Lung (tissue), 12 donors: Measurements from ENCODE around the gene AUNIP. TPM values are rescaled to one million over a fixed set of nuclear protein-coding genes. Genes with fewer than 3 reads are reported as not detected.
A peak's percentile ranks its signal among the peaks of the same experiment; 100 is the strongest.

Experiments used
- ATAC-seq: fragments of 200-7000 bp; cut with Tn5 transposase; one replicate; pipeline ENCODE4 v1.9.1; 2020; ENCODE audit warnings: moderate number of reproducible peaks; ENCODE audit not compliant: insufficient read depth, low FRiP score
- DNase-seq, 3 donors: peaks; one replicate each; pipeline ENCODE4 v3.0.0-alpha.2; 2013 to 2017
- H3K27ac ChIP-seq, 2 donors: one replicate each; pipeline ENCODE4 v1.5.1; 2013; ENCODE audit warnings: mild to moderate bottlenecking in 2 of 2, moderate library complexity in 2 of 2, control low read depth in 1 of 2, inconsistent platforms in 1 of 2, low read depth in 1 of 2, low read length in 1 of 2
- H3K27me3 ChIP-seq, 3 donors: one replicate each; pipeline ENCODE4 v1.5.1; 2013; ENCODE audit warnings: low read length in 2 of 3; ENCODE audit not compliant: control insufficient read depth in 3 of 3, insufficient read depth in 3 of 3
- H3K36me3 ChIP-seq, 4 donors: one replicate each; pipeline ENCODE4 v1.5.1; 2013; ENCODE audit warnings: low read length in 4 of 4, mild to moderate bottlenecking in 1 of 4, moderate library complexity in 1 of 4; ENCODE audit not compliant: control insufficient read depth in 4 of 4, insufficient read depth in 4 of 4
- H3K4me1 ChIP-seq, 5 donors: one replicate each; pipeline ENCODE4 v1.5.1; 2013; ENCODE audit warnings: low read length in 5 of 5, mild to moderate bottlenecking in 2 of 5, moderate library complexity in 1 of 5; ENCODE audit not compliant: control insufficient read depth in 5 of 5, insufficient read depth in 5 of 5
- H3K4me3 ChIP-seq: one replicate; pipeline ENCODE4 v1.5.1; 2013; ENCODE audit warnings: mild to moderate bottlenecking, control low read depth, moderate library complexity
- H3K9ac ChIP-seq, 2 donors: one replicate each; pipeline ENCODE4 v1.5.1; 2013; ENCODE audit warnings: low read length in 2 of 2, control low read depth in 1 of 2; ENCODE audit not compliant: insufficient read depth in 1 of 2
- H3K9me3 ChIP-seq, 4 donors: one replicate each; pipeline ENCODE4 v1.5.1; 2013; ENCODE audit warnings: low read length in 3 of 4, mild to moderate bottlenecking in 1 of 4, moderate library complexity in 1 of 4; ENCODE audit not compliant: control insufficient read depth in 4 of 4, insufficient read depth in 3 of 4
- CTCF ChIP-seq: IDR thresholded peaks from 2 replicates; pipeline ENCODE4 v1.5.1; 2012; ENCODE audit warnings: mild to moderate bottlenecking; ENCODE audit errors: control extremely low read depth, extremely low read depth
- WGBS, 2 donors: extraction: QIAGEN DNeasy Blood & Tissue Kit; methylation state at CpG; one replicate each; pipeline ENCODE4 v1.1.7; 2013; 5-methylcytosine and 5-hydroxymethylcytosine counted together
- polyA plus RNA-seq, 2 donors: library from polyadenylated mRNA; stranded (reverse); fragments of 200-250 nt; gene quantifications; one replicate each; pipeline ENCODE4 v1.2.1, GENCODE V29; 2013
- total RNA-seq, 2 donors: library from RNA; depleted of rRNA in 1 of 2; stranded (reverse); fragments of >200 nt in 1 of 2; gene quantifications; one replicate each; pipeline ENCODE4 v1.2.1, GENCODE V29; 2014 to 2021
- donor health status: control.
- donor health status: control.
- donor health status: Bipolar disorder and iron deficiency.
- donor health status: healthy.
- donor health status: DM: yes; HTN: yes; CAD: no.

AUNIP gene
- total and polyA plus RNA-seq, 4 donors = 0.21 to 1.1 (median 0.29) TPM

- ATAC-seq (no peak), DNase-seq (no peak)
- Histone ChIP-seq H3K4me3 (peak overlapping the region; percentile 81), H3K27me3 (no peaks in the 10 kb centered on the region), H3K27ac (peak overlapping the region; percentile 89 to 90), H3K4me1 (peaks cover 6 to 35% (median 21%) of the 10 kb centered on the region in 5 donors), H3K9me3 (no peaks in the 10 kb centered on the region), H3K36me3 (peaks cover 0 to 9% (median 6%) of the 10 kb centered on the region in 4 donors), H3K9ac (peak overlapping the region; percentile 59 to 83)
- no peak for TF ChIP-seq CTCF
- 24 to 31% methylated on average over 10 of the region's 10 CpGs for WGBS, 2 donors
These were observed 38.2 kb downstream of the AUNIP start for GRCh38 chr1:25821112-25821476.

- WGBS, 2 donors = 1% methylated on average over 64 to 67 of the region's 67 CpGs
- Histone ChIP-seq H3K4me1 (peaks cover 6 to 35% (median 21%) of the 10 kb centered on the region in 5 donors), H3K9ac (peak overlapping the region; percentile 59 to 83), H3K9me3 (no peaks in the 10 kb centered on the region), H3K36me3 (peaks cover 0 to 12% (median 4%) of the 10 kb centered on the region in 4 donors), H3K4me3 (peak overlapping the region; percentile 81), H3K27me3 (no peaks in the 10 kb centered on the region), H3K27ac (peak overlapping the region; percentile 89 to 90)
- TF ChIP-seq CTCF = no peak
- DNase-seq = peak in 2 of 3 donors; percentile 45 to 50
- peak; percentile 51 for ATAC-seq
These were observed 38.8 kb downstream of the AUNIP start for GRCh38 chr1:25820247-25821111.

- no peak for TF ChIP-seq CTCF
- peak; percentile 87 to 93 (median 88) for DNase-seq
These were observed 39.6 kb downstream of the AUNIP start, which contains the start of gene MTFR1L for GRCh38 chr1:25819491-25820246. Gene MTFR1L (plus strand): TSS chr1:25819954. CDS start chr1:25823105, 3,151 bp downstream.

More at GRCh38 chr1:25819491-25820246, 39.6 kb downstream of the AUNIP start, which contains the start of gene MTFR1L:
- Histone ChIP-seq H3K36me3 (peaks cover 0 to 16% (median 2%) of the 10 kb centered on the region in 4 donors), H3K9me3 (no peaks in the 10 kb centered on the region), H3K4me1 (peaks cover 6 to 35% (median 21%) of the 10 kb centered on the region in 5 donors), H3K9ac (peak within 1 kb of the TSS; percentile 59 to 90), H3K27me3 (no peaks in the 10 kb centered on the region), H3K27ac (peak within 1 kb of the TSS; percentile 89 to 90), H3K4me3 (peak within 1 kb of the TSS; percentile 81)
- WGBS, 2 donors = 1% methylated on average over 64 of the region's 64 CpGs
- peak; percentile 92 for ATAC-seq
